Cardiac muscle cell (in vitro differentiated cells and primary cell): ENCODE data around the gene QSOX2. TPM values are rescaled to one million over a fixed set of nuclear protein-coding genes. Genes with fewer than 3 reads are reported as not detected.

Experiments used
- DNase-seq, 2 donors: peaks; one replicate each; pipeline versions ENCODE4 v3.0.0 to v3.0.0-alpha.2; 2010 to 2017; ENCODE audit warnings: low read depth in 1 of 2, low spot score in 1 of 2
- H3K27ac ChIP-seq: fragments of 200-600 bp; sonication (generic); 2 replicates; pipeline ENCODE4 v1.5.1; 2016
- H3K27me3 ChIP-seq: fragments of 200-600 bp; sonication (generic); 2 replicates; pipeline ENCODE4 v1.6.0; 2016; ENCODE audit warnings: control low read depth
- H3K36me3 ChIP-seq: fragments of 200-600 bp; sonication (generic); 2 replicates; pipeline ENCODE4 v1.5.1; 2016; ENCODE audit warnings: control low read depth
- H3K4me1 ChIP-seq: fragments of 200-600 bp; sonication (generic); 2 replicates; pipeline ENCODE4 v1.8.1; 2017; ENCODE audit warnings: low read depth, mild to moderate bottlenecking, mixed run types
- H3K4me3 ChIP-seq: fragments of 200-600 bp; sonication (generic); 2 replicates; pipeline ENCODE4 v1.5.1; 2016; ENCODE audit warnings: mild to moderate bottlenecking
- H3K9me3 ChIP-seq: fragments of 200-600 bp; sonication (generic); 2 replicates; pipeline ENCODE4 v1.5.1; 2017; ENCODE audit warnings: low read depth, mild to moderate bottlenecking, control low read depth
- CTCF ChIP-seq: IDR thresholded peaks from 2 replicates; pipeline ENCODE4 v1.5.1; 2012; ENCODE audit warnings: low read depth, mild to moderate bottlenecking, low read length
- polyA plus RNA-seq: library from polyadenylated mRNA; unstranded; fragments of >200 nt; fragmentation: Nextera tagmentation; extraction: Ambion mirVana; gene quantifications from 2 replicates; pipeline ENCODE4 v1.2.1, GENCODE V29; 2016
- total RNA-seq: library from RNA; depleted of rRNA; stranded (reverse); fragments of >200 nt; gene quantifications from 2 replicates; pipeline ENCODE4 v1.2.3, GENCODE V29; 2016

Gene QSOX2
- total and polyA plus RNA-seq, 2 experiments from 2014 or later, result 1.7 to 10.5 TPM

GRCh38 chr9:136265561-136266355, 20.1 kb upstream of the QSOX2 start:
- Histone ChIP-seq H3K36me3 (no peaks in the 10 kb centered on the region), H3K4me3 (no peak overlapping the region), H3K4me1 (peaks cover 17% of the 10 kb centered on the region), H3K27ac (no peak overlapping the region), H3K27me3 (no peaks in the 10 kb centered on the region), H3K9me3 (no peaks in the 10 kb centered on the region)
- TF ChIP-seq CTCF, result no peak
- no peak for DNase-seq

- Histone ChIP-seq H3K27me3 (no peaks in the 10 kb centered on the region), H3K36me3 (no peaks in the 10 kb centered on the region), H3K27ac (no peak overlapping the region), H3K4me3 (no peak overlapping the region), H3K9me3 (no peaks in the 10 kb centered on the region), H3K4me1 (peaks cover 17% of the 10 kb centered on the region)
- DNase-seq, result no peak
- no peak for TF ChIP-seq CTCF
These were observed 19.1 kb upstream of the QSOX2 start for GRCh38 chr9:136264441-136265405.

- no peaks in the 10 kb centered on the region for H3K27me3 ChIP-seq
- no peak for TF ChIP-seq CTCF
- no peak overlapping the region for H3K4me3 ChIP-seq
- peaks cover 16% of the 10 kb centered on the region for H3K4me1 ChIP-seq
- H3K36me3 ChIP-seq, result no peaks in the 10 kb centered on the region
- H3K9me3 ChIP-seq, result no peaks in the 10 kb centered on the region
- no peak overlapping the region for H3K27ac ChIP-seq
- no peak for DNase-seq
These were observed 18.4 kb upstream of the QSOX2 start for GRCh38 chr9:136264031-136264430.

- Histone ChIP-seq H3K4me1 (peaks cover 4% of the 10 kb centered on the region), H3K27ac (no peak overlapping the region), H3K36me3 (no peaks in the 10 kb centered on the region), H3K27me3 (no peaks in the 10 kb centered on the region), H3K4me3 (no peak overlapping the region), H3K9me3 (no peaks in the 10 kb centered on the region)
- TF ChIP-seq CTCF, result no peak
- no peak for DNase-seq
These were observed 17.1 kb upstream of the QSOX2 start for GRCh38 chr9:136262671-136263178.

- TF ChIP-seq CTCF, result no peak
- H3K27me3 ChIP-seq, result no peaks in the 10 kb centered on the region
- no peak overlapping the region for H3K27ac ChIP-seq
- H3K4me3 ChIP-seq, result no peak overlapping the region
- no peaks in the 10 kb centered on the region for H3K36me3 ChIP-seq
- no peak for DNase-seq
- H3K9me3 ChIP-seq, result no peaks in the 10 kb centered on the region
- no peaks in the 10 kb centered on the region for H3K4me1 ChIP-seq
These were observed 16.2 kb upstream of the QSOX2 start for GRCh38 chr9:136261686-136262430.
